HepG2 (cell line): ENCODE data around the gene ATG2A. TPM values are rescaled to one million over a fixed set of nuclear protein-coding genes. Genes with fewer than 3 reads are reported as not detected.
A peak's percentile ranks its signal among the peaks of the same experiment; 100 is the strongest.

Source experiments
- CC2D1A ChIP-seq: sonication (generic); formaldehyde crosslinking; IDR thresholded peaks from 2 replicates; pipeline ENCODE4 v1.8.1; 2023; ENCODE audit warnings: mild to moderate bottlenecking, missing genetic modification reagents
- ELF3 ChIP-seq: IDR thresholded peaks from 2 replicates; pipeline ENCODE4 v1.6.1; 2016; ENCODE audit warnings: missing genetic modification reagents, missing compliant biosample characterization
- MLLT10 ChIP-seq: sonication (generic); formaldehyde crosslinking; IDR thresholded peaks from 2 replicates; pipeline ENCODE4 v1.4.0; 2020; ENCODE audit warnings: missing genetic modification reagents
- NFIB ChIP-seq: sonication (generic); formaldehyde crosslinking; IDR thresholded peaks from 2 replicates; pipeline ENCODE4 v1.9.0; 2021; ENCODE audit warnings: missing genetic modification reagents, mild to moderate bottlenecking, borderline replicate concordance
- NFKB2 ChIP-seq: sonication (generic); formaldehyde crosslinking; IDR thresholded peaks from 2 replicates; pipeline ENCODE4 v1.4.0; 2020; ENCODE audit warnings: missing genetic modification reagents, borderline replicate concordance
- PAWR ChIP-seq: sonication (generic); formaldehyde crosslinking; IDR thresholded peaks from 2 replicates; pipeline ENCODE4 v1.4.0; 2020; ENCODE audit warnings: missing genetic modification reagents, mild to moderate bottlenecking, borderline replicate concordance
- RAD51 ChIP-seq: fragments of 450-650 bp; IDR thresholded peaks from 2 replicates; pipeline ENCODE4 v1.6.1; 2016; ENCODE audit warnings: borderline replicate concordance
- RERE ChIP-seq: IDR thresholded peaks from 2 replicates; pipeline ENCODE4 v1.6.1; 2016; ENCODE audit warnings: low read depth, missing genetic modification reagents, missing compliant biosample characterization
- STAG1 ChIP-seq: sonication (generic); formaldehyde crosslinking; IDR thresholded peaks from 2 replicates; pipeline ENCODE4 v1.4.0; 2020; ENCODE audit warnings: missing genetic modification reagents
- TBX3 ChIP-seq: fragments of 450-650 bp; IDR thresholded peaks from 2 replicates; pipeline ENCODE4 v1.6.1; 2017; ENCODE audit warnings: antibody characterized with exemption, mild to moderate bottlenecking, inconsistent platforms, borderline replicate concordance
- YEATS2 ChIP-seq: sonication (generic); formaldehyde crosslinking; IDR thresholded peaks from 2 replicates; pipeline ENCODE4 v1.4.0; 2020; ENCODE audit warnings: missing genetic modification reagents, borderline replicate concordance
- ZFP82 ChIP-seq: sonication (generic); formaldehyde crosslinking; IDR thresholded peaks from 2 replicates; pipeline ENCODE4 v1.5.1; 2020; ENCODE audit warnings: mild to moderate bottlenecking, missing genetic modification reagents, borderline replicate concordance
- ZNF251 ChIP-seq: sonication (generic); formaldehyde crosslinking; IDR thresholded peaks from 2 replicates; pipeline ENCODE4 v1.9.0; 2021; ENCODE audit warnings: mild to moderate bottlenecking, missing genetic modification reagents
- ZNF468 ChIP-seq: sonication (generic); formaldehyde crosslinking; IDR thresholded peaks from 2 replicates; pipeline ENCODE4 v1.8.0; 2022; ENCODE audit warnings: mild to moderate bottlenecking, moderate library complexity, missing genetic modification reagents
- ZNF589 ChIP-seq: sonication (generic); formaldehyde crosslinking; conservative IDR thresholded peaks from 2 replicates; pipeline ENCODE4 v1.8.0; 2022; ENCODE audit warnings: mild to moderate bottlenecking, moderate library complexity, missing genetic modification reagents
- ZNF660 ChIP-seq: sonication (generic); formaldehyde crosslinking; IDR thresholded peaks from 2 replicates; pipeline ENCODE4 v1.5.1; 2020; ENCODE audit warnings: mild to moderate bottlenecking, low read depth, missing genetic modification reagents, borderline replicate concordance
- ZNF768 ChIP-seq: sonication (generic); formaldehyde crosslinking; IDR thresholded peaks from 2 replicates; pipeline ENCODE4 v1.4.0; 2020; ENCODE audit warnings: missing genetic modification reagents
- ZNF841 ChIP-seq: sonication (generic); formaldehyde crosslinking; IDR thresholded peaks from 2 replicates; pipeline ENCODE4 v1.8.1; 2023; ENCODE audit warnings: missing genetic modification reagents, borderline replicate concordance
- ZNF883 ChIP-seq: sonication (generic); formaldehyde crosslinking; IDR thresholded peaks from 2 replicates; pipeline ENCODE4 v1.5.1; 2020; ENCODE audit warnings: mild to moderate bottlenecking, missing genetic modification reagents; ENCODE audit errors: not compliant biosample characterization
- polyA plus RNA-seq, 8 experiments: library from polyadenylated mRNA; depleted of rRNA in 3 of 8; stranded (reverse) in 7 of 8; unstranded in 1 of 8; fragments of >200 nt; fragmentation: Illumina TruSeq in 4 of 8; extraction: Trizol in 4 of 8; gene quantifications; 2 replicates each; pipeline versions ENCODE4 v1.2.1 to v1.2.3, GENCODE V29; 2011 to 2016; ENCODE audit warnings: low read depth in 4 of 8, missing spikeins in 1 of 8, mixed read lengths in 1 of 8; ENCODE audit not compliant: insufficient read depth in 1 of 8
- total RNA-seq, 5 experiments: library from RNA; depleted of rRNA; stranded (reverse); fragments of >200 nt; fragmentation: Illumina TruSeq; extraction: Trizol; gene quantifications; 2 replicates each; pipeline ENCODE4 v1.2.3, GENCODE V29; 2016; ENCODE audit warnings: low read depth in 1 of 5
- TF ChIP-seq, protein P1 (sequence below): sonication (generic); formaldehyde crosslinking; IDR thresholded peaks from 2 replicates; pipeline ENCODE4 v1.8.1; 2023; ENCODE audit warnings: mild to moderate bottlenecking, missing genetic modification reagents, borderline replicate concordance
- TF ChIP-seq, protein P2 (sequence below): sonication (generic); formaldehyde crosslinking; IDR thresholded peaks from 2 replicates; pipeline ENCODE4 v1.4.0; 2020; ENCODE audit warnings: missing genetic modification reagents, borderline replicate concordance

The ATG2A gene
- total and polyA plus RNA-seq, 2 of the 13 experiments (the other 11 are each of a cell fraction or from before 2014, with no cell fraction given), result 6.7 to 8.0 TPM

DNA sequence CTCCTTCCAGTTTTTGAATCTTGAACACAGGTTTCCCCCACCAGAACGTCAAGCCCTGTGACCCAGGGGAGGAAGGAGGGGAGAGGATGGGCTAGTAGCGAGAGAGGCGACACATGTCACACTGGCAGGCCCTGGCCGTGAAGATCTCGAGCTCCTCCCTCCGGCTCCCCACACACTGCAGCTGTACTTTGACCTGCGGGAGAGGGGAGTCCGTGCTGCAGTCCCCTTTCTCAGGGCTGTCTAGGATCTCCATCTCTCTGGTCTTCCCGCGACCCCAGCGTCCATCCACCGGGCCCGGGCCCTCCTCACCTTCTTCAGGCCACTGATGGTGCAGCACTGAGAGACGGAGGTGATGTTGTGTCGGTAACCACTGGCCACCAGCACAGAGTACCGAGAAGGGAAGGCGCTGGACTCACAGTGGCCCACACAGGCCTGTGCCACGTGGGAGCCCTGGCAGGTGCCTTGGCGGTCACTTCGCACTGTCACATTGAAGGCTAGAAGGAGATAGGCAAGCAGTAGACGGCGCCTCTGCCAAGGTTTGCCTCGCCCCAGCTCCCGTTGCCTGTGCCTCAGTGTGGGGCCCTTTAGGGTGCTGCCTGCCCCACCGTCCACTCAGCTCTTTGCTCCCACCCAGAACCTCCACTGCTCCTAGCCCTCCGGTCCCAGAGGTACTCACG is 17.8 kb upstream of the ATG2A start (continued):
- TF ChIP-seq CC2D1A, result no peak
- TF ChIP-seq ZNF768 (CRISPR knock-in tag), result no peak; the same call in 1 of the 2 replicates
- TF ChIP-seq ZNF468 (CRISPR knock-in tag), result no peak
- peak; percentile 83; the same call in 1 of the 2 replicates for TF ChIP-seq NFKB2 (CRISPR knock-in tag)
- no peak for TF ChIP-seq RERE (CRISPR knock-in tag)
- no peak for TF ChIP-seq NFIB (CRISPR knock-in tag)
- TF ChIP-seq STAG1, result peak; percentile 57
- TF ChIP-seq ZNF660 (CRISPR knock-in tag), result no peak
- no peak for TF ChIP-seq TBX3
- 0 out of 2 replicates have a peak, but pooled peaks have one; percentile 26 for TF ChIP-seq ELF3 (CRISPR knock-in tag)
- no peak for TF ChIP-seq ZNF251 (CRISPR knock-in tag)
- TF ChIP-seq YEATS2, result no peak
- TF ChIP-seq RAD51, result no peak
- TF ChIP-seq ZFP82 (CRISPR knock-in tag), result no peak
- TF ChIP-seq PAWR (CRISPR knock-in tag), result no peak
- no peak for TF ChIP-seq MLLT10 (CRISPR knock-in tag)
- TF ChIP-seq, protein P1, sequence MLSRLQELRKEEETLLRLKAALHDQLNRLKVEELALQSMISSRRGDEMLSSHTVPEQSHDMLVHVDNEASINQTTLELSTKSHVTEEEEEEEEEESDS (CRISPR knock-in tag), result no peak
- TF ChIP-seq ZNF841 (CRISPR knock-in tag), result no peak
- TF ChIP-seq, protein P2, sequence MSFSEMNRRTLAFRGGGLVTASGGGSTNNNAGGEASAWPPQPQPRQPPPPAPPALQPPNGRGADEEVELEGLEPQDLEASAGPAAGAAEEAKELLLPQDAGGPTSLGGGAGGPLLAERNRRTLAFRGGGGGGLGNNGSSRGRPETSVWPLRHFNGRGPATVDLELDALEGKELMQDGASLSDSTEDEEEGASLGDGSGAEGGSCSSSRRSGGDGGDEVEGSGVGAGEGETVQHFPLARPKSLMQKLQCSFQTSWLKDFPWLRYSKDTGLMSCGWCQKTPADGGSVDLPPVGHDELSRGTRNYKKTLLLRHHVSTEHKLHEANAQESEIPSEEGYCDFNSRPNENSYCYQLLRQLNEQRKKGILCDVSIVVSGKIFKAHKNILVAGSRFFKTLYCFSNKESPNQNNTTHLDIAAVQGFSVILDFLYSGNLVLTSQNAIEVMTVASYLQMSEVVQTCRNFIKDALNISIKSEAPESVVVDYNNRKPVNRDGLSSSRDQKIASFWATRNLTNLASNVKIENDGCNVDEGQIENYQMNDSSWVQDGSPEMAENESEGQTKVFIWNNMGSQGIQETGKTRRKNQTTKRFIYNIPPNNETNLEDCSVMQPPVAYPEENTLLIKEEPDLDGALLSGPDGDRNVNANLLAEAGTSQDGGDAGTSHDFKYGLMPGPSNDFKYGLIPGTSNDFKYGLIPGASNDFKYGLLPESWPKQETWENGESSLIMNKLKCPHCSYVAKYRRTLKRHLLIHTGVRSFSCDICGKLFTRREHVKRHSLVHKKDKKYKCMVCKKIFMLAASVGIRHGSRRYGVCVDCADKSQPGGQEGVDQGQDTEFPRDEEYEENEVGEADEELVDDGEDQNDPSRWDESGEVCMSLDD, result no peak
- TF ChIP-seq ZNF883 (CRISPR knock-in tag), result peak; percentile 84
- no peak for TF ChIP-seq ZNF589
